ENCODE results near the gene SLC6A1. TPM values are rescaled to one million over a fixed set of nuclear protein-coding genes. Genes with fewer than 3 reads are reported as not detected.

Gene SLC6A1
- total and polyA plus RNA-seq, 2 of the 8 experiments (the other 6 are each of a cell fraction or from before 2014, with no cell fraction given), result 0.30 to 0.63 TPM

DNA sequence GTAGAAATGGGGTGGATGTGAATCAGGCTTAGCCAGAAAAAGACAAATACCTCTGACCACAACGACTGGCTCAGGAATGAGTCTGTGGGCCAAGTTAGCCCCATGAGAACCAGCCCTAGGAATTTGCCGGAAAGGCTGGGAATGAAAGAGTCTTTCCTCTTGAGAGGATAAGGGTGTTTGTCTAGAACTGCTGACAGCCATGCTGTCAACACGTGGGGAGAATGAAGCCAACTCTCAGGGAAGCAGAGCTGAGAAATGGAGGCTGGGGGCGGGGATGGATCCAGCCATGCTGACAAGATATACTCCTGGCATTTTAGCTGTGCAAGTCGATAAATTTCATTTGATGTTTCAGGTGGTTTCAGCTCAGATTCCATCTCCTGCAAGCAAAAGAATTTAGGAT is 10.6 kb upstream of the SLC6A1 start:
- Histone ChIP-seq H3K56ac (replicated peaks; ENCODE audit: insufficient read length, low read depth, low read length) (no peak overlapping the region), H3K23ac (ENCODE audit: insufficient read length) (no peak overlapping the region), H2BK5ac (ENCODE audit: low read depth, low read length) (no peak overlapping the region), H3K4ac (replicated peaks; ENCODE audit: insufficient read length, low read depth, low read length) (no peak overlapping the region), H4K20me1 (replicated peaks in 1 of 2; ENCODE audit: control insufficient read depth in 1 of 2, insufficient read depth in 2 of 2, low read length in 2 of 2) (no peaks in the 10 kb centered on the region), H3K14ac (ENCODE audit: insufficient read length) (no peak overlapping the region), H2BK20ac (ENCODE audit: low read length) (no peak overlapping the region), H2BK120ac (replicated peaks; ENCODE audit: low read depth, low read length) (no peak overlapping the region), H4K5ac (ENCODE audit: insufficient read length, low read depth, low read length) (no peak overlapping the region), H4K91ac (replicated peaks; ENCODE audit: insufficient read length, low read length) (no peak overlapping the region), H3K79me1 (ENCODE audit: low read depth, low read length) (no peaks in the 10 kb centered on the region), H3K4me1 (replicated peaks in 1 of 4; ENCODE audit: control insufficient read depth in 3 of 4, insufficient read depth in 4 of 4, low read length in 3 of 4) (peaks cover 6 to 12% (median 7%) of the 10 kb centered on the region in 4 experiments), H3K79me2 (ENCODE audit: control insufficient read depth in 1 of 2, insufficient read depth in 2 of 2, low read length in 2 of 2) (no peaks in the 10 kb centered on the region), H2BK12ac (ENCODE audit: low read depth, low read length) (no peak overlapping the region), H4K8ac (ENCODE audit: extremely low read depth, insufficient read depth, low read length) (no peak overlapping the region), H3K36me3 (ENCODE audit: control insufficient read depth in 2 of 4, insufficient read depth in 4 of 4, low read length in 3 of 4) (no peaks in the 10 kb centered on the region; a peak in 1 of 8 replicates), H3K9ac (replicated peaks in 1 of 4; ENCODE audit: extremely low read depth in 1 of 4, low read depth in 3 of 4, low read length in 3 of 4) (no peak overlapping the region), H2BK15ac (ENCODE audit: low read length) (no peak overlapping the region), H3K23me2 (ENCODE audit: low read depth, low read length) (no peaks in the 10 kb centered on the region), H2AK5ac (ENCODE audit: low read depth, low read length) (no peak overlapping the region), H3K18ac (ENCODE audit: extremely low read depth, low read length) (no peak overlapping the region), H3K27me3 (replicated peaks in 1 of 4; ENCODE audit: control insufficient read depth in 3 of 4, extremely low read depth in 1 of 4, insufficient read depth in 3 of 4, low read length in 3 of 4) (no peaks in the 10 kb centered on the region; a peak in 2 of 7 replicates), H3K4me2 (ENCODE audit: insufficient read depth in 1 of 2, low read depth in 2 of 2, low read length in 2 of 2) (no peak overlapping the region), H3K9me3 (ENCODE audit: insufficient read depth in 2 of 2, low read depth in 1 of 2, low read length in 1 of 2) (no peaks in the 10 kb centered on the region), H3K27ac (ENCODE audit: low read depth, low read length) (no peak overlapping the region), H3K4me3 (ENCODE audit: extremely low read depth in 1 of 4, insufficient read depth in 2 of 4, low read depth in 3 of 4, low read length in 4 of 4) (no peak overlapping the region), H2AFZ (ENCODE audit: low read length) (no peak overlapping the region)
- no peak for DNase-seq (ENCODE audit: low read depth in 1 of 2, low spot score in 2 of 2)
- 93% methylated on average over 5 of the region's 5 CpGs; no CpG with 5 or more reads in 1 of the 2 experiments for WGBS, 2 experiments (ENCODE audit: extremely low coverage in 1 of 2, insufficient coverage in 1 of 2, insufficient read length in 1 of 2, insufficient replicate concordance in 2 of 2, low coverage in 1 of 2, low lambda C conversion rate in 2 of 2, missing lambda C conversion rate in 1 of 2)
- CTCF ChIA-PET (ENCODE audit: partially characterized antibody), result interaction anchor here (0.6 to 13.3 kb wide), 22 partner anchors 8 to 224 kb away, joined by 3 to 207 read pairs (median 6); partner anchors contain the start of gene SLC6A1
- POLR2A ChIA-PET (ENCODE audit: partially characterized antibody), result no interaction called here
- no peak for FAIRE-seq
- no peak for TF ChIP-seq JUND (IDR thresholded peaks at IDR 0.05; ENCODE audit: low read length)

Data from H1 (cell line).